ENCODE measurements around the gene ATP6V1C2.
"Not testable (repeated sequence)": the region's sequence is repeated elsewhere in the genome, so short reads cannot be mapped to it uniquely, and the experiment has no call there.

ATP6V1C2 gene

GRCh38 chr2:10814571-10815331, 93.3 kb downstream of the ATP6V1C2 start:
- H3K36me3 ChIP-seq (ENCODE audit: low read depth) = peaks cover 23% of the 10 kb centered on the region
- H3K4me3 ChIP-seq (ENCODE audit: severe bottlenecking) = no peak overlapping the region
- no peaks in the 10 kb centered on the region for H3K9me3 ChIP-seq (ENCODE audit: severe bottlenecking)
- no peak for DNase-seq (ENCODE audit: low spot score)
- H3K27me3 ChIP-seq (ENCODE audit: insufficient read depth, poor library complexity, severe bottlenecking) = no peaks in the 10 kb centered on the region
- TF ChIP-seq CTCF (IDR thresholded peaks at IDR 0.05; ENCODE audit: poor library complexity, severe bottlenecking) = peak; percentile 9
- peaks cover 11% of the 10 kb centered on the region for H3K4me1 ChIP-seq (ENCODE audit: insufficient read depth, poor library complexity, severe bottlenecking)
- ATAC-seq (ENCODE audit: low read depth) = no peak
- H3K27ac ChIP-seq (ENCODE audit: poor library complexity, severe bottlenecking) = no peak overlapping the region

DNA sequence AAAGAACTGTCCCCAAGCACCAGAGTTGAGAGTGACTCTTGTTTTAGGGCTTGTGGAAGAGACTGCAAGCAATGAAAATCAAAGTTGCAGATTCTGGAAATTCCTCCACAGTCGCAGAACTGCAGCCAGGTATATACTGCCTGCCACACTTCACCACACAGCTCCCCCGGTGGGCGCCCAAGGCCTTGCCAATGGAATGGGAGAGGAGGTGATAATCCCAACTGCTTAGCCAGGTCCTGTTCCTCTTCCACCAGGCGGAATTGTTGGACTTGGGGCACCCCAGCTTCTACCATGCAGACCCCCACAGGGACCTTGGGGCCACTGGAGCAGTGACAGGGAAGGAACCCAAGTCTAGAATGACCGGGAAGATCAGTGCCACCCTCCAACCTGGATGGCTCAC, 96.0 kb downstream of the ATP6V1C2 start:
- Histone ChIP-seq H3K27ac (ENCODE audit: poor library complexity, severe bottlenecking) (no peak overlapping the region), H3K36me3 (ENCODE audit: low read depth) (no peaks in the 10 kb centered on the region), H3K9me3 (ENCODE audit: severe bottlenecking) (no peaks in the 10 kb centered on the region), H3K4me1 (ENCODE audit: insufficient read depth, poor library complexity, severe bottlenecking) (no peaks in the 10 kb centered on the region), H3K27me3 (ENCODE audit: insufficient read depth, poor library complexity, severe bottlenecking) (no peaks in the 10 kb centered on the region), H3K4me3 (ENCODE audit: severe bottlenecking) (no peak overlapping the region)
- DNase-seq (ENCODE audit: low spot score) (no peak), ATAC-seq (ENCODE audit: low read depth) (no peak; the same call in 2 of the 3 replicates)
- TF ChIP-seq CTCF (IDR thresholded peaks at IDR 0.05; ENCODE audit: poor library complexity, severe bottlenecking) = peak; percentile 17

- H3K9me3 ChIP-seq (ENCODE audit: severe bottlenecking); H3K27ac ChIP-seq (ENCODE audit: poor library complexity, severe bottlenecking); DNase-seq (ENCODE audit: low spot score); H3K4me3 ChIP-seq (ENCODE audit: severe bottlenecking); H3K4me1 ChIP-seq (ENCODE audit: insufficient read depth, poor library complexity, severe bottlenecking); H3K27me3 ChIP-seq (ENCODE audit: insufficient read depth, poor library complexity, severe bottlenecking); H3K36me3 ChIP-seq (ENCODE audit: low read depth); ATAC-seq (ENCODE audit: low read depth): not testable (repeated sequence)
Measured at GRCh38 chr2:10818305-10818704, 96.9 kb downstream of the ATP6V1C2 start.

GRCh38 chr2:10818984-10819383, 97.6 kb downstream of the ATP6V1C2 start:
- no peak overlapping the region for H3K4me3 ChIP-seq (ENCODE audit: severe bottlenecking)
- no peaks in the 10 kb centered on the region for H3K9me3 ChIP-seq (ENCODE audit: severe bottlenecking)
- H3K27ac ChIP-seq (ENCODE audit: poor library complexity, severe bottlenecking) = no peak overlapping the region
- no peak for TF ChIP-seq CTCF (IDR thresholded peaks at IDR 0.05; ENCODE audit: poor library complexity, severe bottlenecking)
- DNase-seq (ENCODE audit: low spot score) (no peak), ATAC-seq (ENCODE audit: low read depth) (peak; percentile 40; the same call in 1 of the 3 replicates)
- no peaks in the 10 kb centered on the region for H3K27me3 ChIP-seq (ENCODE audit: insufficient read depth, poor library complexity, severe bottlenecking)
- no peaks in the 10 kb centered on the region for H3K36me3 ChIP-seq (ENCODE audit: low read depth)
- no peaks in the 10 kb centered on the region for H3K4me1 ChIP-seq (ENCODE audit: insufficient read depth, poor library complexity, severe bottlenecking)

DNA sequence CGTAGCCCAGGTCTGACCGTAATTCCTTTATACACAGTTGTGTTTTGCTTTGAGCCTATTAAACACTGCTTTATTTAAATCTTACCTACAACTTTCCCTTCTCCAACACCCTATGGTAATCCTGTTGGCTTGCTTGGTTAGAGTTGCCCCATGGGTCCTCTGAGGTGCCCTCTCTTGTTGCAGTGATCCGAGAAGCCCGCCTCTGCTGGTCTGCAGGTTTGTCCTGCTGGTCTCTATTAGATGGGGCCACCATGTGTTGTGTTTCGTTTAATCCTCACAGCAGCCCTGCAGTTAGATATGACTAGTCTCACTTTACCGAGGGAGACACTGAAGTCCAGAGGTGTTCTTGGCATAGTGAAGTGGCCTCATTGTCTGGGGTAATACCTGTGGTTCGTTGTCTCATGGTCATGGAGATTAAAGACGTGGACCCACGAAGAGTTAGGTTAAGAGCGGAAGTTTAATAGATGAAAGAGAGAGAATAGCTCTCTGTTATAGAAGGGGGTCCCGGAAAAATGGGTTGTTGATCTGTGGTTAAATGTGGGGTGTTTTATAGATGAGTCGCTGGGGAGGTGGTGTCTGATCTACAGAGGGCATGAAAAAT, 98.4 kb downstream of the ATP6V1C2 start:
- no peak for ATAC-seq (ENCODE audit: low read depth)
- DNase-seq (ENCODE audit: low spot score) = no peak
- Histone ChIP-seq H3K4me1 (ENCODE audit: insufficient read depth, poor library complexity, severe bottlenecking) (no peaks in the 10 kb centered on the region), H3K4me3 (ENCODE audit: severe bottlenecking) (no peak overlapping the region), H3K27me3 (ENCODE audit: insufficient read depth, poor library complexity, severe bottlenecking) (no peaks in the 10 kb centered on the region), H3K36me3 (ENCODE audit: low read depth) (no peaks in the 10 kb centered on the region), H3K9me3 (ENCODE audit: severe bottlenecking) (no peaks in the 10 kb centered on the region), H3K27ac (ENCODE audit: poor library complexity, severe bottlenecking) (no peak overlapping the region)
- TF ChIP-seq CTCF (IDR thresholded peaks at IDR 0.05; ENCODE audit: poor library complexity, severe bottlenecking) = no peak
